ENCODE results near the gene RXRA. TPM values are rescaled to one million over a fixed set of nuclear protein-coding genes. Genes with fewer than 3 reads are reported as not detected.

Gene RXRA
- total RNA-seq, 1 experiment from 2014 or later = 29.9 TPM

GRCh38 chr9:134339183-134339806 is 13.0 kb downstream of the RXRA start:
- no peak overlapping the region for H2BK120ac ChIP-seq (ENCODE audit: low read depth, low read length, poor library complexity, severe bottlenecking)
- H4K91ac ChIP-seq (ENCODE audit: insufficient read length, low read depth, low read length) = no peak overlapping the region
- H3K36me3 Mint-ChIP-seq (ENCODE audit: insufficient read depth in 1 of 3, low read depth in 3 of 3) = no peaks in the 10 kb centered on the region
- H3K27me3 ChIP-seq (ENCODE audit: insufficient read depth, low read length) = no peaks in the 10 kb centered on the region
- H3K23ac ChIP-seq (ENCODE audit: insufficient read length, low read depth, low read length) = no peak overlapping the region
- H2AK5ac ChIP-seq (ENCODE audit: insufficient read length, low read length) = no peak overlapping the region
- no peak overlapping the region for H4K8ac ChIP-seq (replicated peaks; ENCODE audit: insufficient read length, low read depth, low read length)
- H4K20me1 ChIP-seq (ENCODE audit: control insufficient read depth, insufficient read depth, insufficient read length) = no peaks in the 10 kb centered on the region
- WGBS (ENCODE audit: extremely low coverage, insufficient read length, low lambda C conversion rate) = no CpG with 5 or more reads among the region's 17 CpGs
- no peaks in the 10 kb centered on the region for H3K23me2 ChIP-seq (ENCODE audit: insufficient read length, low read depth, low read length, poor library complexity, severe bottlenecking)
- H3K27ac ChIP-seq (ENCODE audit: insufficient read length, low read depth, low read length) = no peak overlapping the region
- H3K27me3 Mint-ChIP-seq (ENCODE audit: low read depth) = no peaks in the 10 kb centered on the region
- peaks cover 16 to 21% of the 10 kb centered on the region in 2 experiments for H3K4me1 Mint-ChIP-seq
- no peak for TF ChIP-seq CTCF (conservative IDR thresholded peaks at IDR 0.05)
- no peaks in the 10 kb centered on the region for H3K9me3 Mint-ChIP-seq
- no peak overlapping the region for H2BK20ac ChIP-seq (ENCODE audit: low read depth, low read length, poor library complexity, severe bottlenecking)
- H2BK15ac ChIP-seq (ENCODE audit: low read depth, low read length) = no peak overlapping the region
- no peak overlapping the region for H3K4me2 ChIP-seq (ENCODE audit: insufficient read depth, insufficient read length, low read length)
- no peaks in the 10 kb centered on the region for H3K4me1 ChIP-seq (ENCODE audit: insufficient read depth, low read length)
- H3K4ac ChIP-seq (ENCODE audit: low read depth, low read length) = no peak overlapping the region
- no peak overlapping the region for H4K5ac ChIP-seq (ENCODE audit: insufficient read length, low read depth, low read length)
- no peak overlapping the region for H2BK12ac ChIP-seq (ENCODE audit: insufficient read length, low read depth, low read length)
- no peak for DNase-seq
- no peak overlapping the region for H3K56ac ChIP-seq (ENCODE audit: insufficient read length, low read depth, low read length)
- no peaks in the 10 kb centered on the region for H3K9me3 ChIP-seq (ENCODE audit: control insufficient read depth, low read depth, low read length)
- H3K79me2 ChIP-seq (ENCODE audit: insufficient read depth, low read length) = peaks cover 6% of the 10 kb centered on the region; the same call in 1 of the 2 replicates
- no peak overlapping the region for H2BK5ac ChIP-seq (ENCODE audit: insufficient read length, low read length)
- no peaks in the 10 kb centered on the region for H3K79me1 ChIP-seq (ENCODE audit: insufficient read depth, low read depth, low read length, poor library complexity, severe bottlenecking)
- no peak overlapping the region for H2AFZ ChIP-seq (ENCODE audit: low read length)
- H3K9ac ChIP-seq (ENCODE audit: extremely low read depth, insufficient read length, low read length) = no peak overlapping the region
- no peak overlapping the region for H3T11ph ChIP-seq (ENCODE audit: low read length)
- no peak overlapping the region; the same call in 1 of the 2 replicates for H3K14ac ChIP-seq (ENCODE audit: insufficient read depth, low read length)
- H3K27ac Mint-ChIP-seq = no peak overlapping the region; a peak in 1 of 7 replicates
- H3K18ac ChIP-seq (ENCODE audit: insufficient read length, low read depth, low read length) = no peak overlapping the region
- no peak overlapping the region for H3K4me3 Mint-ChIP-seq
